Activated naive CD4-positive, alpha-beta T cell treated with anti-CD3 and anti-CD28 coated beads, Interleukin-2, amount 50 U/mL, for 16 hours (primary cell): ENCODE results near the gene ASPHD2.

ENCODE experiments used
- DNase-seq: peaks from one replicate; pipeline ENCODE4 v3.0.0-alpha.2; 2020

ASPHD2 gene

GRCh38 chr22:26479043-26479791 is 50.2 kb downstream of the ASPHD2 start:
- no peak for DNase-seq

DNA sequence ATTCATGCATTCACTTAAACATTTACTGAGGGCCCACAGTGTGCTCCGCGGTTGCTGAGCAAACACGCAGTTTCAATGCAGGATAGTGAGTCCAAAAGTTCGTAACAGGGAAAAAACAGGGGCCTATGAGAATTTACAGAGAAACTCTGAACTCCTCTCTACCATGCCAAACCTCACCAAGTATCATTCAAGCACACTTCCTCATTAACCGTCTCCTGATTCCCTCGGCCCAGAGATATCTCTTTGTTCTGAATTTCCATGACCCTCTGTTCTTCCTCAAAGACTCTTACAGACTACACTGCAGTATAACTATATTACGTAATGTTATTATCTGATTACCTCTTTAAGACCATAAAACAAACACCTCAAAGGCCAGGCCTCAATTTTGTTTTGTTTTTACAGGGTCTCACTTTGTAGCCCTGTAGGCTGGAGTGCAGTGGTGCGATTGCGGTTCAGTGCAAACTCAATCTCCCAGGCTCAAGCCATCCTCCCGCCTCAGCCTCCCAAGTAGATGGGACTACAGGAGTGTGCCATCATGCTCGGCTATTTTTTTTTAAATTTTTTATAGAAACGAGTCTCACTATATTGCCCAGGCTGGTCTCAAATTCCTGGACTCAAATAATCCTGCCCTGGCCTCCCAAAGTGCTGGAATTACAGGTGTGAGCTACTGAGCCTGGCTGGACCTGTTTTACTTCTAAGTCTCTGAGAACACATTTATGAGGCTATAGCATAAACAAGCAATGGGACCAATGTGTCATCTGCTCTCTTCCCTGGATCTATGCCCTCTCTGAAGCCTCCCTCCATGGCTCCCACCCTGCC is 50.9 kb downstream of the ASPHD2 start:
- DNase-seq: no peak

GRCh38 chr22:26480611-26480932 is 51.5 kb downstream of the ASPHD2 start:
- no peak for DNase-seq

DNA sequence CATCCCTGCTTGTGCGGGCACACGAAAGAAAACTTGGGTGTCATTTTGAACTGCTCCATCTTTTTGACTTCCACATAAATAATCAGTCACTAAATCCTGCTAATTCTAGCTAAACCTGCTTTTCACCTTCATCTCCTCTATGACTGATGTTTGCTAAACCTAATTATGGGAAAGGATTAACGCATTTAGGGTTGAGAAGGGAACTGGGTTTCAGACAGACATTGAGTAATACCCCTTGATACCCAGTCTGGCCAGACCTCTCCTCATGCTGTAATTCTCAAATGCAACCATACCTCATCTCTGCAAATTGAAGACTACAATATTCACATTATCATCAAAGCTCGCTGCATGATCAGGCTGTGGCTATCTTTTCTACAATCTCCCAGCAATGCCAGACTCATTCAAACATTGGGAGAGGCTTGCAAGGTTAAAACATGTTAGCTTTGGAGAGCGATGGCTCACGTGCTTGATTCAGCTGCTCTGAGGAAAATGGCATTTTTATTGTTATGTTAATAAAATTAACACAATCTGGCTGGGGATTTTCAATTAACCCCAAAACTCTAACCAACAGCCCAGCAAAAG is 52.1 kb downstream of the ASPHD2 start:
- no peak for DNase-seq

GRCh38 chr22:26481694-26482093 is 52.6 kb downstream of the ASPHD2 start:
- no peak for DNase-seq

DNA sequence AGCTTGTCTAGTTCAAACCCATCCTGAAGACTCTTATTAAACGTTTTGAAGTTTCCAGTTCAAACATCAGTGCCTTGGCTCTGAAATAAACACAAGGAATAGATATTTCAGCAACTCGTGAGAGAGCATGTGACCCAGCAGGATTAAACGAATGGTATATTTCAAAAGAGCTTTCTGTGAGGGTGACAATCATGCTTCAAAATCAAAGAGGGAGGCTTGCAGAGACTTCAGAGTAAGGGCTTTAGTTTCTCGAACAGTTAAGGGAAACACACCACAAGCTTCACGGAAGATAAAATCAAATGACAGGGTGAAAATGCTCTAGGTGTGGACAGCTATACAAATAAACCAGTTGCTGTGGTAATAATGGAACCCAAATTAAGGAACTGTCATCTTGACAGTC is 53.1 kb downstream of the ASPHD2 start:
- no peak for DNase-seq

DNA sequence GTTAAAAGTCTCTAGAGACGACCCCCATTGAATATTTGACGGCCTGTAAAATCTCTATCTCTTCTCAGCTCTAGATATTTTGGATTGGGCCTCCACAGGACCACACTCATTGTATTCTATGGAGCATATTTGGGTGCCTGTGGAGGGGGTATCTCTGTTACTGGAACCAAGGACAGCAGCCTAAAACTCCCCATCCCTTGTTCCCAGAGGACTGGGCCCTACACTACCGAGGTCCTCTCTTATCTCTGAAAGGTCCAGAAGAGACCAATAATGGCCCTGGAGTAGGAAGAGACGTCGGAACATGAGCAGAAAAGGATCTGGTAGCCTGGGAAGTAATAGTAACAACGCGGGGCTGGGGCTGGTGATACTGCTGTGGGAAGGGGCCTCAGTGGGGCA is 54.0 kb downstream of the ASPHD2 start:
- no peak for DNase-seq

GRCh38 chr22:26483439-26484359 is 54.6 kb downstream of the ASPHD2 start, which contains the start of the genes HPS4 and SRRD:
Gene HPS4 (minus strand): TSS chr22:26483783. CDS start chr22:26481762, 2,021 bp downstream.
Gene SRRD (plus strand): TSS chr22:26483877. CDS start chr22:26483891, 14 bp downstream.
- DNase-seq: peak; percentile 92

GRCh38 chr22:26484360-26484706 is 55.3 kb downstream of the ASPHD2 start:
- no peak for DNase-seq

- DNase-seq: no peak
These were observed 56.0 kb downstream of the ASPHD2 start for GRCh38 chr22:26485013-26485412.

DNA sequence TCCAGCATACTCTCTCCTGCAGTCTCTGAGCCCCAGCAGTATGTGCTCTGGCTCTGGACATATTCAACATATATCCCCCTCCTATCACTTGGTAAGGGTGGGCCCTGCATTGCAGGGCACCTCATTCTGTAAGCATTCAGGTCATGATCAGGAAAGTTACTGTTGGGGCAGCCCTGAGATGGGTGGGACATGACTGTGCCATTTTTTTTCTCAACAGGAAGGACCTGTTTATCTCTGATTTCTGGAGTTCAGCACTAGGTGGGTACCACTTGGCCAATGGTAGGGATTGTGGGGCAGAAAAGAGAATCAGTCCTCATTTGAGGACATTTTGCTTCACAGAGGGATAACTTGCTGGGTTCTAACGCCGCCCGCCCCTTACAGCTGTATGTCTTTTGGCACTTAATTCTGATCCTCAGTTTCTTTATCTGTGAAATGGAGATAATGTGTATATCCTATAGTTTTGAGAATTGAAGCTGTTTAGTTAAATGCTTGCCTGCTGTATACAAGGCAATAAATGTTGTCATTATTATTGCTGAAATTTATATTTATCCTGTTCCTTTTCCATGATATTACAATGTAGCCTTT is 56.8 kb downstream of the ASPHD2 start:
- DNase-seq: no peak

- DNase-seq: no peak
These were observed 57.3 kb downstream of the ASPHD2 start for GRCh38 chr22:26486394-26486793.

GRCh38 chr22:26487996-26488395 is 58.9 kb downstream of the ASPHD2 start:
- DNase-seq: no peak

DNA sequence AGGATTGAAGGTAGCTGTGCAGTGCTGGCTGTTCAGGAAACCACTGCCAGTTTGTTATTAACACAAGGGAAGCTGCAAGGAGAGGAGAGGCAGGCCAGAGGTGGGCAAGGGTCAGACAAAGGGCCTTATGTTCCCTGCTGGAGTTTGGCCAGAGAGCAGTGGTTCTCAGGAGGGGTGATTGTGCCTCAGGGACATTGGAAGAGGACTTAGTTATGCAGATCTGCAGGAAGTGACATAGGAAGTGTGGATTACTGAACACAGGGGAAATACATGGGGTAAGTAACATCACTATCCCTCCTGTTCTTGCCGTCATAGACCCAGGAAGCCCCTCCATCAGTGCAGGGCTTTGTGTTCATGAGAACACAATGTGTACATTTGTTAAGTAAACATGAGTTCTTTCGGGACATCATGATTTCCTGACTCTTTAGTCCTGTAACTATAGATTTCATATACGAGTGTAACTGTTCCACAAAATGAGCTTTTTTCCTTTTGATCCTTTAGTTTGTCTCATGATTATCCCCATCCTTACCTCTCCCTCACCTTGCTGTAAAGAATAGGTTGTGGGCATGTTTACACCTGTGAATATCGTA is 60.5 kb downstream of the ASPHD2 start:
- no peak for DNase-seq

GRCh38 chr22:26492220-26492619 is 63.2 kb downstream of the ASPHD2 start:
- DNase-seq: no peak

- no peak for DNase-seq
These were observed 65.4 kb downstream of the ASPHD2 start for GRCh38 chr22:26494506-26494905.
